Adrenal gland (tissue), 5 donors: ENCODE results near the gene KCTD3.

ENCODE experiments used
- CTCF ChIP-seq, 6 experiments: fragments of 450-650 bp in 4 of 6; fragments of 200-600 bp in 2 of 6; sonication (generic) in 1 of 6; IDR thresholded peaks; 1 replicate in 5 of 6; 2 replicates in 1 of 6; pipeline versions ENCODE4 v1.5.1 to v1.8.0; 2016 to 2021; ENCODE audit warnings: antibody characterized with exemption in 6 of 6, mild to moderate bottlenecking in 2 of 6, moderate library complexity in 1 of 6
- POLR2A ChIP-seq, 2 donors: fragments of 450-650 bp; IDR thresholded peaks; one replicate each; pipeline ENCODE4 v1.6.1; 2017; ENCODE audit warnings: antibody characterized with exemption in 2 of 2, mild to moderate bottlenecking in 2 of 2, moderate library complexity in 1 of 2
- donor health status: DM: no; HTN: no; CAD: no.

GRCh38 chr1:215607412-215607811, 40.3 kb downstream of the KCTD3 start:
- no peak for TF ChIP-seq CTCF (IDR thresholded peaks at IDR 0.05)
- no peak for TF ChIP-seq POLR2A (IDR thresholded peaks at IDR 0.05)
